ENCODE data around the gene FXYD3.

The FXYD3 gene

DNA sequence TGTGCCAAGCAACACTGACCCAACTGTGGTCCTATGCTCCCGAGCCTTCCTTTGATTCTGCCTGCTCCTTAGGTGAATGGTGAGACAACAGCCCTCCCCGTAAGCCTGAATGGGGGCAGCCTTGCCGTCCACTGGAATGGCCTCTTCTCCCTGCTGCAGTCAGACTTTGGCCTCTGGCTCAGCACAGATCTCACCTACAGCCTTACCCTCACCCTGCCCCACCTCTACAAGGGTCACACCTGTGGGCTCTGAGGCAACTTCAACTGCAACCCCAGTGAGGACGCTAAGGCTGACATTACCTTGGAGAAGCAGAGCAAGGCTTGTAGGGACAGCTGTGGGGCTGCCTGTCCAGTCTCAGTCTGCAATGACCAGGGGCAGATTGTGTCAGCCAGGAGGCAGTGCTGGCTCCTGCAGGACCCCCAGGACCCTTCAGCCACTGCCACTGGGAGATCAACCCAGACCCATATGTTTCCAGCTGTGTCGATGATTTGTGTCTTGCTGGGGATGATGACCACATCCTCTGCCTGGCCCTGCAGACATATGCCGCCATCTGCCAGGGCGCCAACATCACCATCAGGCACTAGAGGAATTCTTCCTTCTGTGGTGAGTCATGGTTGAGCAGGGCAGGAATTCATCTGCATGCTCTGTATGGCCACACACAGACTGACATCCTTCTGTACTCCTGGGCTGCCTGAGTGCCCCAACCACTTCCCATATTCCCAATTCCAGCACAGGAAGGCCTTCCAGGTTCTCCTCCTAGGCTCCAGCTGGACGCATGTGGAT lies 27.3 kb upstream of the FXYD3 start:
- Histone ChIP-seq H3K27ac (ENCODE audit: low read depth, low read length) (no peak overlapping the region), H3K4me3 (ENCODE audit: low read depth in 1 of 2, low read length in 2 of 2) (no peak overlapping the region), H3K4me1 (ENCODE audit: insufficient read depth, low read length) (no peaks in the 10 kb centered on the region), H3K9ac (ENCODE audit: low read length) (no peak overlapping the region), H3K36me3 (ENCODE audit: insufficient read depth, low read length) (no peaks in the 10 kb centered on the region), H3K27me3 (ENCODE audit: control insufficient read depth in 1 of 2, insufficient read depth in 2 of 2, low read length in 2 of 2) (peaks cover 0 to 18% of the 10 kb centered on the region in 2 donors), H3K9me3 (ENCODE audit: low read length) (no peaks in the 10 kb centered on the region)

DNA sequence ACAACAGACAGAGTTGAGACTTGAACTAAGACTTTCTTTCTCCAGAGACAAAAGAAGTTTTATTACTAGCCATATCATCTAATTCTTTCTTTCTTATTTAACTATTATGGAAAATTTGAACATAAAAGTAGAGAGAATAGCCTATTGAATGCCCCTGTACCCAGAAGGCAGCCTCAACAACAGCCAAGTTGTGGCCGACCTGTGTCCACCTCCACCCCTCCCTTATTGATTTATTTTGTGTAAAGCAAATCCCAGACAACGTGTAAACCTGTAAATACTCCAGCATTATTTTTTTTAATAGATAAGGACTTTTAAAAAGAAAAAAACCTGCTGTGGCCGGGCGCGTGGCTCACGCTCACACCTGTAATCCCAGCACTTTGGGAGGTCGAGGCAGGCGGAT lies 26.1 kb upstream of the FXYD3 start:
- Histone ChIP-seq H3K27ac (ENCODE audit: low read depth, low read length) (no peak overlapping the region), H3K4me1 (ENCODE audit: insufficient read depth, low read length) (no peaks in the 10 kb centered on the region), H3K27me3 (ENCODE audit: control insufficient read depth in 1 of 2, insufficient read depth in 2 of 2, low read length in 2 of 2) (peaks cover 0 to 18% of the 10 kb centered on the region in 2 donors)

DNA sequence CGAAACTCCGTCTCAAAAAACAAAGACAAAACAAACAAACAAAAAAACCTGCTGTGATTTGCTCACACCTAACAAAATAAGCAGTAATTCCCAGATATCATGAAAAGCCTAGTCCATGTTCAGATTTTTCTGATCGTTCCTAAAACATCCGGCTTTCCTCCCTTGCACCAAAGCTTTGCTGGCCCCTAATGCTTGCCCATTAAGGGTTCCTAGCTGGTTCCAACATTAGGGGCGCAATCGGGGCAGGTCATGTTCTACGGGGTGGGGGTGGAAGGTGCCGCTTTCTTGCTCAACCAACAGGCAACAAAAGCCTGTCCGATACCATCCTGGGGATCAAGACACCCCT lies 25.5 kb upstream of the FXYD3 start:
- H3K9ac ChIP-seq (ENCODE audit: low read length): no peak overlapping the region
- no peak overlapping the region for H3K4me3 ChIP-seq (ENCODE audit: low read depth in 1 of 2, low read length in 2 of 2)
- no peaks in the 10 kb centered on the region for H3K4me1 ChIP-seq (ENCODE audit: insufficient read depth, low read length)
- no peak overlapping the region for H3K27ac ChIP-seq (ENCODE audit: low read depth, low read length)
- peaks cover 0 to 18% of the 10 kb centered on the region in 2 donors for H3K27me3 ChIP-seq (ENCODE audit: control insufficient read depth in 1 of 2, insufficient read depth in 2 of 2, low read length in 2 of 2)
- no peaks in the 10 kb centered on the region for H3K36me3 ChIP-seq (ENCODE audit: insufficient read depth, low read length)
- no peaks in the 10 kb centered on the region for H3K9me3 ChIP-seq (ENCODE audit: low read length)

More for the DNA sequence above, 26.1 kb upstream of the FXYD3 start:
- H3K9me3 ChIP-seq (ENCODE audit: low read length): no peaks in the 10 kb centered on the region
- H3K36me3 ChIP-seq (ENCODE audit: insufficient read depth, low read length): no peaks in the 10 kb centered on the region
- H3K9ac ChIP-seq (ENCODE audit: low read length): no peak overlapping the region
- H3K4me3 ChIP-seq (ENCODE audit: low read depth in 1 of 2, low read length in 2 of 2): no peak overlapping the region

GRCh38 chr19:35090506-35091214 lies 25.0 kb upstream of the FXYD3 start:
- Histone ChIP-seq H3K9me3 (ENCODE audit: low read length) (no peaks in the 10 kb centered on the region), H3K27ac (ENCODE audit: low read depth, low read length) (no peak overlapping the region), H3K27me3 (ENCODE audit: control insufficient read depth in 1 of 2, insufficient read depth in 2 of 2, low read length in 2 of 2) (peaks cover 0 to 18% of the 10 kb centered on the region in 2 donors), H3K36me3 (ENCODE audit: insufficient read depth, low read length) (no peaks in the 10 kb centered on the region), H3K4me3 (ENCODE audit: low read depth in 1 of 2, low read length in 2 of 2) (no peak overlapping the region), H3K9ac (ENCODE audit: low read length) (no peak overlapping the region), H3K4me1 (ENCODE audit: insufficient read depth, low read length) (no peaks in the 10 kb centered on the region)

GRCh38 chr19:35093430-35093829 lies 22.2 kb upstream of the FXYD3 start:
- H3K9me3 ChIP-seq (ENCODE audit: low read length): no peaks in the 10 kb centered on the region
- H3K36me3 ChIP-seq (ENCODE audit: insufficient read depth, low read length): no peaks in the 10 kb centered on the region
- H3K4me3 ChIP-seq (ENCODE audit: low read depth in 1 of 2, low read length in 2 of 2): no peak overlapping the region
- H3K4me1 ChIP-seq (ENCODE audit: insufficient read depth, low read length): no peaks in the 10 kb centered on the region
- peaks cover 0 to 18% of the 10 kb centered on the region in 2 donors for H3K27me3 ChIP-seq (ENCODE audit: control insufficient read depth in 1 of 2, insufficient read depth in 2 of 2, low read length in 2 of 2)
- no peak overlapping the region for H3K27ac ChIP-seq (ENCODE audit: low read depth, low read length)
- no peak overlapping the region for H3K9ac ChIP-seq (ENCODE audit: low read length)

- no peaks in the 10 kb centered on the region for H3K9me3 ChIP-seq (ENCODE audit: low read length)
- H3K27ac ChIP-seq (ENCODE audit: low read depth, low read length): no peak overlapping the region
- H3K4me3 ChIP-seq (ENCODE audit: low read depth in 1 of 2, low read length in 2 of 2): no peak overlapping the region
- no peaks in the 10 kb centered on the region for H3K36me3 ChIP-seq (ENCODE audit: insufficient read depth, low read length)
- peaks cover 0 to 18% of the 10 kb centered on the region in 2 donors for H3K27me3 ChIP-seq (ENCODE audit: control insufficient read depth in 1 of 2, insufficient read depth in 2 of 2, low read length in 2 of 2)
- no peak overlapping the region for H3K9ac ChIP-seq (ENCODE audit: low read length)
- H3K4me1 ChIP-seq (ENCODE audit: insufficient read depth, low read length): no peaks in the 10 kb centered on the region
These were observed 21.5 kb upstream of the FXYD3 start for GRCh38 chr19:35093941-35094647.

- no peak overlapping the region for H3K9ac ChIP-seq (ENCODE audit: low read length)
- no peak overlapping the region for H3K27ac ChIP-seq (ENCODE audit: low read depth, low read length)
- peaks cover 0 to 16% of the 10 kb centered on the region in 2 donors for H3K27me3 ChIP-seq (ENCODE audit: control insufficient read depth in 1 of 2, insufficient read depth in 2 of 2, low read length in 2 of 2)
- H3K4me3 ChIP-seq (ENCODE audit: low read depth in 1 of 2, low read length in 2 of 2): no peak overlapping the region
- H3K4me1 ChIP-seq (ENCODE audit: insufficient read depth, low read length): no peaks in the 10 kb centered on the region
- no peaks in the 10 kb centered on the region for H3K9me3 ChIP-seq (ENCODE audit: low read length)
- no peaks in the 10 kb centered on the region for H3K36me3 ChIP-seq (ENCODE audit: insufficient read depth, low read length)
These were observed 21.0 kb upstream of the FXYD3 start for GRCh38 chr19:35094656-35095055.

DNA sequence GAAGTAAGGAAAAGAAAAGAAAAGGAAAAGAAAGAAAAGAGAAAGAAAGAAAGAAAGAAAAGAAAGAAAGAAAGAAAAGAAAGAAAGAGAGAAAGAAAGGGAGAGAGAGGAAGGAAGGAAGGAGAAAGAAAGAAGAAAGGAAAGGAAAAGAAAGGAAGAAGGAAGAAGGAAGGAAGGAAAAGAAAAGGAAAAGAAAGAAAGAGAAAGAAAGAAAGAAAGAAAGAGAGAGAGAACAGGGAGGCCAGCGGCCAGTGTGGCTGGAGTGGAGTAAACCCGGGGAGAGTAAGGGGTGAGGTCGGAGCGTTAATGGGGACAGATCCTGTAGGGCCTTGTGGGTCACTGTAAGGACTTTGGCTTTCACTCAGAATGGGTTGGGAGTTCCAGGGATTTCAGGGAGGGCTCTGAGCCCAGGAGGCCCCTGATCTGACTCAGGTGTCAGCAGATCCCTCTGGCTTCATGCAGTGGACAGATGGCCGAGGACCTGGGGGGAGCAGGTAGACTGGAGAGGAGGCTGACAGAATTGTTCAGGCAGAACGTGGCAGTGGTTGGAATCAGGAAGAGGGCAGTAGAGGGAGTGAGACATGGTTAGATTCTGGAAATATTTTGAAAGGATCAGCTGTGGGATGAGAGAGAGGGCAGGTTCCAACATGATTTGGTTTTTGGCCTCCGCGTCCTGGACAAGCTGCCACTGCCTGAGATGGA lies 19.8 kb upstream of the FXYD3 start:
- H3K27me3 ChIP-seq (ENCODE audit: control insufficient read depth in 1 of 2, insufficient read depth in 2 of 2, low read length in 2 of 2): peaks cover 0 to 6% of the 10 kb centered on the region in 2 donors
- H3K36me3 ChIP-seq (ENCODE audit: insufficient read depth, low read length): no peaks in the 10 kb centered on the region
- H3K4me1 ChIP-seq (ENCODE audit: insufficient read depth, low read length): no peaks in the 10 kb centered on the region
- no peak overlapping the region for H3K27ac ChIP-seq (ENCODE audit: low read depth, low read length)
- no peak overlapping the region for H3K9ac ChIP-seq (ENCODE audit: low read length)
- no peaks in the 10 kb centered on the region for H3K9me3 ChIP-seq (ENCODE audit: low read length)
- no peak overlapping the region for H3K4me3 ChIP-seq (ENCODE audit: low read depth in 1 of 2, low read length in 2 of 2)

- no peaks in the 10 kb centered on the region for H3K36me3 ChIP-seq (ENCODE audit: insufficient read depth, low read length)
- H3K9me3 ChIP-seq (ENCODE audit: low read length): no peaks in the 10 kb centered on the region
- no peaks in the 10 kb centered on the region for H3K27me3 ChIP-seq (ENCODE audit: control insufficient read depth in 1 of 2, insufficient read depth in 2 of 2, low read length in 2 of 2)
- no peak overlapping the region for H3K4me3 ChIP-seq (ENCODE audit: low read depth in 1 of 2, low read length in 2 of 2)
- no peaks in the 10 kb centered on the region for H3K4me1 ChIP-seq (ENCODE audit: insufficient read depth, low read length)
- H3K27ac ChIP-seq (ENCODE audit: low read depth, low read length): no peak overlapping the region
- no peak overlapping the region for H3K9ac ChIP-seq (ENCODE audit: low read length)
These were observed 17.1 kb upstream of the FXYD3 start for GRCh38 chr19:35098413-35099049.

- no peaks in the 10 kb centered on the region for H3K9me3 ChIP-seq (ENCODE audit: low read length)
- H3K9ac ChIP-seq (ENCODE audit: low read length): no peak overlapping the region
- no peak overlapping the region for H3K27ac ChIP-seq (ENCODE audit: low read depth, low read length)
These were observed 16.3 kb upstream of the FXYD3 start for GRCh38 chr19:35099155-35099896.

More at GRCh38 chr19:35099155-35099896, 16.3 kb upstream of the FXYD3 start:
- no peak overlapping the region for H3K4me3 ChIP-seq (ENCODE audit: low read depth in 1 of 2, low read length in 2 of 2)
- H3K4me1 ChIP-seq (ENCODE audit: insufficient read depth, low read length): no peaks in the 10 kb centered on the region
- H3K27me3 ChIP-seq (ENCODE audit: control insufficient read depth in 1 of 2, insufficient read depth in 2 of 2, low read length in 2 of 2): no peaks in the 10 kb centered on the region
- no peaks in the 10 kb centered on the region for H3K36me3 ChIP-seq (ENCODE audit: insufficient read depth, low read length)

Data from muscle layer of colon (tissue), 2 donors.